GM21786 (cell line): Measurements from ENCODE around the gene MRGPRD.
"Not testable (repeated sequence)": the region's sequence is repeated elsewhere in the genome, so short reads cannot be mapped to it uniquely, and the experiment has no call there.

Source experiments
- ATAC-seq: cut with Tn5 transposase; IDR thresholded peaks from one replicate; pipeline ENCODE4 v1.9.1; 2021; ENCODE audit not compliant: unreplicated experiment

MRGPRD gene

DNA sequence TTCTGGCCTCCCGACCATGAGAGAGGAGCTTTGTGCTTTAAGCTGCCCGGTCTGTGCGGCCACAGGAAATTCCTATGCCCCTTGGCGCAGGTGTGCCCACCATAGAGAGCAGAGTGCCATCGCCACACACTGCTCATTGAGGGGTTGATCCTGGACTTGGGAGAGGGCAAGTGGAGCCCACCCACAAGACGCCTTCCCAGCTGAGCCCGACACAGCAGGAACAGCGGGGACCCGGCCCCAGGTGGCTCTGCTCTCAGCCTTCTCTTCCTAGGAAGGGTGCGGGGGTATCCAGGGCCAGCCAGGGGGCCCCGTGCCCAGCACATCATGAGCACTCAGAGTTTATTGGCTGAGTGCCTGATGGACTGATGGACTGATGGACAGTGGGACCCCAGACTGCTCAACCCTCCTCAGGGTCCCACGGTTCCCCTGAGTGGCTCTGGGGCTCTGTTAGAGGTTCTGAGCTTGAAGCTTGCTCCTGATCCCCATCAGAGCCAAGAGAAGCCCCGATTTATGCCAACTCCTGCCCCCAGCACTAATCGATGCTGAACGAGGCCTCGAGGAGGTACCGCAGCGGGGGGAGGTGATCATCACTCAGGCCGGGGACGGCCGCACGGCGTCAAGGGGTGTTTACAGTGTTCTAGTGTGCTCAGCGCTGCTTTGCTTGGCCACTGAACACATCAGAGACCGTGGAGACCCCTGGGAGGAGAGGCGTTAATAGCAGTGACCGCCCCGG, 13.5 kb upstream of the MRGPRD start:
- ATAC-seq = no peak

DNA sequence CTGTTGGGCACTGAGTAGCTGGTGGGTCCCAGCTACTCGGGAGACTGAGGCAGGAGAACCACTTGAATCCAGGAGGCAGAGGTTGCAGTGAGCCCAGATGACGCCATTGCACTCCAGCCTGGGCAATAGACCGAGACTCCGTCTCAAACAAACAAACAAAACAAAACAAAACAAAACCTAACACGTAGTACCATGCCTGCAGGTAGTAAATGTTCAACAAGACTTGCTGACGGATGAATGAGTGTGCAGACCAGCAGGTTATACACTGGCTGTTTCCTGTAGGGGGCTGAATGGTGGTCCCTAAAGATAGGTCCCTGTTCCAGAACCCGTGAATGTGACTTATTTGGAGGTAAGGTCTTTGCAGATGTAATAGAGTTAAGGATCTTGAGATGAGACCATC, 12.8 kb upstream of the MRGPRD start:
- no peak for ATAC-seq

DNA sequence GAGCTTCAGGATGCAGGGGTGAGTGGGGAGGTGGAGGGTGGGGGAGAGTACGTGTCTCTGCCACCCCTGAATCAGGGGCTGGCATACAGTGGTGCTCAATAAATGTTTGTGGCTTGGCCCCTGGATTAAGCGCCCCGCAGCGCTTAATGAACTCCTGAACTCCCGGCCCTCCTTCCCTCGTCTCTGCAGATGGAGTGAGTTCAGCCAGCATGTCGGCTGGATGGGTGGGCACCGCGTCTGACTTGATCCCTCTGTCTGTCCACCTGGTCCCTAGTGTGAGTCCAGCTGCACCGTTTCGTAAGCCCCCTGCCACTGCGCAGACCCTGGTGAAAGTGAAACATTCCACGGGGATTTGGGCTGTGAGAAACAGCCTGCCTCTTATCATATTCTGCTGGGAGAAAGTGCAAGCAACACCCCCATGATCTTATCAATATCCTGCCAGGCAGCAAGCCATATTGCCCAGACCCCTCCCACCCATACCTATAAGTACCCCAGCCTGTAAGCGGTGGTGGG, 12.0 kb upstream of the MRGPRD start:
- no peak for ATAC-seq

DNA sequence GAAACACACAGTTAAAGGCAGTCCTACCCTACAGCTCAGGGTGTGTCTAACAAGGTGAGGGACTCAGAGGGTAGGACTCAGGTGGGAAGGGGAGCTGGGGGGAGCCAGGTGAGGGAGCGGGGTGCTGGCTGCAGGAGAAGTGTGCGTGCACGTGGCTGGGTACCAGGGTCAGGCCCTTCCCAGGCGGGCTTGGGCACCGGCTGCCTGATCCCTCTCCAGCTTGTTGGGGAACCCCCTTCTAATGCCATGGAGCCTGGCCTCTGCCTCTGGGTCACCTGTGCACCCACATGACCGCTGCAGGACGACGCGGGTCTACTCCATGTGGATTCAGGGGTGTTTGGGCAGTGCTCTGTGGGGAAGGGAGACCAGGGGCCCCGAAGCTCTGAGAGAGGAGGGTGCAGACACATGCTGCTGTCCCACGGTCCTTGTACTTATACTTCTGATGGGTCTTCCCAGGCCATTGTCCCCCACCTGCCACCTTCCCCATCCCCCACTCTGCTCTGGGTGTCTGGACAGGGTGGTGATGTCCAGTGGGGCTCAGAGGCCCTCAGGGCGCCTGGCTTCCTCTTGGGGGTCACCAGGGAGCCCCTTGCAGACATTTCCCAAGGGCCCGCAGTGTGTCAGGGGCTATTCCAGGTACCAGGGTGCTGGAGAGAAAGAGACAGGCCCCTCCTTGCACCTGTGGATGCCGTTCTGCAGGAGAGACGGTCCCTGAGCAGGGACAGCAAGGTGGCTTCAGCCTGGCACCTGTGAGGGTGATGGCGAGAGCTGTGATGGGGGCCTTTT, 10.4 kb upstream of the MRGPRD start:
- ATAC-seq = no peak

DNA sequence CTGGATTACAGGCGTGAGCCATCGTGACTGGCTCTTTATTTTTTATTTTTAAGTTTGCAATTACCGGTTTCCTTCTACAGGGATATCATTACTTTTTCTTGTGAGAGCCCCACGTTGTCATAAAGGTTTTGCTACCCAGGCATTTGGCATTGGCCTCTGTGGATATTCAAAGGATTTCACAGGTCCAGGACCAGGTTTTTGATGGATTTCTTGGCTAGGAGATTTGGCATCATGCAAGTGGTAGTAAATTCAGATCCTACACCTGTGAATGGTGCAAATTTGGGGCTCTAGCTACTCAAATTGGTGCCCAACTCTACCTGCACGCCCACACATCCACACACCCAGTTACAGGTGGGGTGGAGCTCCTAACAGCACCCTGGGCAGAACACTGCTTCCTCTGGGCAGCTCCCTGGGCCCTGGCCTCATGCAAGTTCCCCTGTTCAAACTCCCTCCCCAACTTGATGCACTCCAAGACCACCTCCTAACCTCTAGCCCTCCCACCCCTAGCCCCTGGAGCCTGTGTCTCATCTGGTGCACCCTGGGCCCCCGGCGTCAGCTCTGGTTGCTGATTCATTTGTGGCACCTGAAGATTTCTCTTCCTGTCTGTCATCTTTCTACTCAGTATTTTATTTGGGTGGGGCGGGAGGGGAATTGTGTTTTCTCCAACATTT, 9.3 kb upstream of the MRGPRD start:
- ATAC-seq = no peak

DNA sequence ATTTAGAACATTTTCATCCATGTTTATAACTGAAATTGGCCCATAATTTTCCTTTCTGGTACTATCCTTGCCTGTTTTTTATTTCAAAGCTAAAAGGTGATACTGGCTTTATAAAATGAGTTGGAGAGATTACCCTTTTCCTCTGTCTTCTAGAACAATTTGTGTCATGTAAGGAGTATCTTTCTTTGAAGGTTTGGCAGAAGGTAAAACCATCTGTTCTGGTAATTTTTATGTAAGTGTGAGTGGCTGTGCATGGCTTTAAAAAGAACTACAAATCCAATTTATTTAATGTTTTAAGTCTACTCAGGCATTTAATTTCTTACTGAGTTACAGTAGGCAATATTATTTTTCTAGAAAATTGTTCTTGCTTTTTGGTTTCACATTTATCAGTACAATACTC, 7.7 kb upstream of the MRGPRD start:
- no peak for ATAC-seq

DNA sequence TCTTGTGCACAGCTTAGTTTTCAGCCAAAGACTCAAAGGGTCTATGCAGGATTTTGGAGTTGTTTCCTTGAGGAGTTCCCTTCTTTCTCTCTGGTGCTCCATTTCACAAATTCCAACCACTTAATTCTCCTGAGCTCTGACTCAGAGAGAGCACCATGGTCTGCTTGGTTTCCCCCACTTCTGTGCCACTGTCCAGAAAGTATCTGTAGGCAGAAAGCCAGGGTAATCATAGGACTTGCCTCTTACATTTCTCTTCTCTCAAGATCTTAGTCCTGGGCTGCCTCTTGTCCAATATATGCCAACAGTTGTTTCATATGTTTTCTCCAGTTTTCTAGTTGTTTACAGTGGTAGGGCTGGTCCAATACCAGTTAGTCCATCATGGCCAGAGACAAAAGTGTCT, 6.4 kb upstream of the MRGPRD start:
- no peak for ATAC-seq

DNA sequence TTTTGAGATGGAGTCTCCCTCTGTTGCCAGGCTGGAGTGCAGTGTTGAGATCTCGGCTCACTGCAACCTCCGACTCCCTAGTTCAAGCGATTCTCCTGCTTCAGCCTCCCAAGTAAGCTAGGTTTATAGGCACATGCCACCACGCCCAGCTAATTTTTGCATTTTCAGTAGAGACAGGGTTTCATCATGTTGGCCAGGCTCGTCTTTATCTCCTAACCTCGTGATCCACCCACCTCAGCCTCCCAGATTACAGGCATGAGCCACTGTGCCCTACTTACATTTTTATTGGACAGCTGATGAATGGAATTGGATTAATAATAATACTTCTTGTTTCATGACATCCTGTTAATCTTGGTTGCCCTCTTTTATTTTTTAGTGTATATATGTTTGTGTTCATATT, 3.0 kb upstream of the MRGPRD start:
- ATAC-seq = no peak

DNA sequence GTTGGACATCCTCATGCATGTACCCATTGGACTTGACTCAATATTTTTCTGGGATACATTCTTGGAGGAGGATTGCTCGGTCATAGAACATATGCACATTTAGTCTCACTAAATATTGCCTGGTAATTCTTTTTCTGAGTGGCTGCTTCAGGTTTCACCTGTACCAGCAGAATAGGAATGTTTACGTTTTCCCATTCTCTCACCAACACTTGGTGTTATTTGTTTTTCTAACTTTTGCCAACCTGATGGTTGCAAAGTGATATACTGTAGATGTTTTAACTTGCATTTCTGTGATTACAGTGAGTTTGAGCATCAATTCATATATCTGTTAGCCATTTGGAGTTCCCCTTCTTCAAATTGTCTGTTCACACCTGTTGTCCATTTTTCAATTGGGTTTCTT, 1.3 kb upstream of the MRGPRD start:
- ATAC-seq = no peak

DNA sequence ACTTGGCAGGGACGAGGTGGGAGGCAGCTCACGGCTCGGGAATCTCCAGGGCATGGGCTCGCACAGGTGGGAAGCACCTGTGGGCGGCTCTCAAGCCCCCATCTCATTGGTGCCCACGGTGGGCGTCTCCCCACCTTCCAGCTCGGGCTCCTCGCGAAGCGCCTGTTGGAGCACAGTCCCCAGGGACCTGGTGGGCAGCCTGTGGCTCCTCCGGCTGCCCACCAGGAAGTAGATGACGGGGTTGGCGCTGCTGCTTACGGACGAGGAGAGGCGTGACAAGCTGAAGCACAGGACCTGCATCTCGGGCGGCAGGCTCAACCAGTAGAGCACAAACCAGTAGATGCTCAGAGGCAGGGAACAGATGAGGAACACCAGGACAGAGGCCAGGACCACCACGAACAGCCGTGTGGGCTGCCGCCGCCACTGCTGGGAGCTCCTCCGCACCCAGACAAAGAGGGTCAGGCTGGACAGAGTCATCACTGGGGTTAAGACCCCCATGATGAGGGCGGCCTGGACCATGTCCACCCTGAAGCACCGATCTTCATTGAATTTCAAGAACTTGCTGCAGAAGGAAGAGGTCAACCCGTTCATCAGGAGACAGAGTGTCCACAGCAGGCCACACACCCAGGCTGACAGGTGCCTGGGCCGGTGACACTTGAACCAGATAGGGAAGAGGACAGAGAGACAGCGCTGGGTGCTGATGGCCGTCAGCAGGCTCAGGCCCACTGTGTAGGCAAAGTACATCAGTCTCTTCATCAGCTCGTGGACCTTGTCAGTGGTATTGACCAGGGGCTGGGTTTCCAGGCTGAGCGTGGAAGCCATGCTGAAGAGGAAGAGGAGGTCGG, 633 bp downstream of the MRGPRD start:
- ATAC-seq = no peak

DNA sequence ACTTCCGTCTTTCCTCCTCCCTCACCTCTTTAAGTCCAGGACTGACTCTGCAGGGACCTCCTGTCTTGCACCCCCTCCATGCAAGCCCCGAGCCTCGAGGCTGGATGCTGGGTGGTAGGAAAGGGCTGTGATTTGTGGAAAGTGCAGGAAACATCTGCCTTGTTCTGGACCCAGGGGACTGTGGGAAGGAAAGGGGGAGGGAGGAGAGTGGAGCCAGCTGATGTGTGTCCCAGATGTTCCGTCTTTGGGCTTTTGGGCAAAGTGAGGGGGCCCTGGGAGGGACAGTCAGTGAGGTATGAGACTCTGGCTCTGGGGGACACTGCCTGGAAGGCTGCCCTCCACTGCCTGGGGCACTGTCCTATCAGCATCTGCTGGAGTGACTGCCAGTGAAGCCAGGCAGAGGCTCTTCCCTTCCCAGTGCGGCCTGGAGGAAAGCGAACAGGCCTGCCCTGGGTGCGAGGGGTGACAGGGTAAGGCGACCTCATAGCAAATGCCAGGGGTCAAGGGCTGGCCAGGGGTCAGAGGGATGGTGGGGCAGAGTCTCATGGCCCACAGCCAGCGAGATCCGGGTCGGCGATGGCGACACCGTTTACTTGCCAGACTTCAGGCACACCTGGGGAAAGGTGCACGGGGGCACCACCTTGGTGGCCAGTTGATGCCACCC, 1.7 kb downstream of the MRGPRD start:
- no peak for ATAC-seq

DNA sequence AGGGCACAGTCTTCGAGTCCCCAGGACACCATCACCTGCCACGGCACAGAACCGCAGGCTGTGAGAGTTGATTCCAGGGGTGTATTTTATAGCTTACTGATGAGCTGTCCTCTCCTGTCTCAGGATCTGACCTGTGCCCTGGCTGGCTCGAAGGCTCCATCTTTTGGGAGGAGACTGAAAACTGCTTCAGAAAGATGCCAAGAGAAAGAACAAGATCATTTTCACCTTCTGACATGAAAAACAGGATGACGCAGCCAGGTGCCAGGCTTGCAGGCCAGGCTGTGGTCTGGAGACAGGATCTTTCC, 2.2 kb downstream of the MRGPRD start:
- no peak for ATAC-seq

DNA sequence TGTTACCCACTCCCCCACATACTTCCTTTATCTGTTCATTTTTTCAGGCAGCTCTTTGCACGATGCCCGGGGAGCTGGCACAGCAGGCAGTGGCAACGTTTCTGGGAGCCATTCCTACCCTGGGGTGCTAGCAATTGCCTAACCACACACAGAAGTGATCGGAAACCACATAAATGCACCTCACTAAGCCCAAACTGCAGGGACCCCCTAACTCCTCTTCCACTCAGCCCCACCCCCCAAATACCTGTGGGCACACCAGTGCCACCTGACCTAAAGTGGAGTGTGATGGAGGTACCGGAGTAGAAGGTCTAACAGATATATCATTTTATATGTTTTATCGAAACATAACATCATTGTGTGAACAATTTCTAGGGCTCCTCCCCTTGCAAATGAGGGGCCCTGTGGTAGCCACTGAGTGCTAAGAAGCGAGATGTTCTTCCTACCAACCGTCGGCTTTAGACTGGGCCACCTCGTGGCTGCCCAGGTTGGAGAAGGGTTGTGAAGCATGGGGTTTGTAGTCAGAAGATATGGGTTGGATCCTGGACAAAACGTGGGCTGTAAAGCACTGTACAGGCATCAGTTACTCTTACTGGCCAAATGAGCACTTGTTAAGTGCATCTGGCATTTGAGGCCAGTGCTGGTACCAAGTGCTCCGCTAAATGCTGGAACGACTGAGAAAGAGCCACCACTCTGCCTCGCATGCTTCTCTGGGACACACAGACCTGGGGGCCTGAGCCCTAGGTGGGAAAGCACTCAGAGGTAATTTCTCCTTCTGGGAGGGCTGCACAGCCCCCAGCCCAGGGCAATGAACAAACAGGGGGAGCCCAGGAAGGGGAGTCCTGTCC, 2.8 kb downstream of the MRGPRD start:
- no peak for ATAC-seq

DNA sequence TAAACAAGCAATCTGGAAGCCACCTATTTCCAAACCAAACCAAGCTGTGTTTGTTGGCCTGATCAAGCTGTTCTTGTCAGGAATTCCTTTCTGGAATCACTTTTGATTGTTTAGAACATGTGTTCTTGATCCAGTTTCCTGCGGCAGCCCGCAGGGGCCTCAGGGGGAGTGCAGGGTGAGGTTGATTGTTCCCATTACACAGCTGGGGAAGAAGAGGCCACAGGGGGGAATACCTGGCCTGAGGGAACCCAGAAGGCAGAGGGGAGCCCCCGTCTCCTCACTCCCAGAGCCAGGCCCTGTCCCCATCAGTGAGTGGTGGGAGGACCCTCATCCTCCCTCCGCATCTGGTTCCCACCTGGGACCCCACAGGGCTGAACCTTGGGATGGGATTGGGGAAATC, 4.2 kb downstream of the MRGPRD start:
- no peak for ATAC-seq

DNA sequence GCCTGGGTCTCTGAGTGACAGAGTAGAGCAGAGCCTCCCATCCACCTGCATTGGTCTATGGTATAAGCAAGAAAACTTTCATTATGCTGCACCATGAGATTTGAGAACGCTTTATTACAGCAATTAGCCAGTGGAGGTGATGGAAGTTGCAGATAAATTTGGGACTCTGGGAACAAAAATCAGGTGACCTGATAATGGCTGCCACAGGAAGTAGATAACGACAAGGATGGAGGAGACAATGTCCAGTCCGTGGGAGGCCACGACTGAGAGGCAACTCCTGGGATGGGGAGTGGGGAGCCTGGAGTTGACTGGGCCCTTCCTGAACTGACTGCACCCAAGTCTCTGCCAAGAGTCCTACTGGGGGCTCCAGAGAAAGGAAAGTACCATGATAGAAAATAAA, 4.7 kb downstream of the MRGPRD start:
- no peak for ATAC-seq

DNA sequence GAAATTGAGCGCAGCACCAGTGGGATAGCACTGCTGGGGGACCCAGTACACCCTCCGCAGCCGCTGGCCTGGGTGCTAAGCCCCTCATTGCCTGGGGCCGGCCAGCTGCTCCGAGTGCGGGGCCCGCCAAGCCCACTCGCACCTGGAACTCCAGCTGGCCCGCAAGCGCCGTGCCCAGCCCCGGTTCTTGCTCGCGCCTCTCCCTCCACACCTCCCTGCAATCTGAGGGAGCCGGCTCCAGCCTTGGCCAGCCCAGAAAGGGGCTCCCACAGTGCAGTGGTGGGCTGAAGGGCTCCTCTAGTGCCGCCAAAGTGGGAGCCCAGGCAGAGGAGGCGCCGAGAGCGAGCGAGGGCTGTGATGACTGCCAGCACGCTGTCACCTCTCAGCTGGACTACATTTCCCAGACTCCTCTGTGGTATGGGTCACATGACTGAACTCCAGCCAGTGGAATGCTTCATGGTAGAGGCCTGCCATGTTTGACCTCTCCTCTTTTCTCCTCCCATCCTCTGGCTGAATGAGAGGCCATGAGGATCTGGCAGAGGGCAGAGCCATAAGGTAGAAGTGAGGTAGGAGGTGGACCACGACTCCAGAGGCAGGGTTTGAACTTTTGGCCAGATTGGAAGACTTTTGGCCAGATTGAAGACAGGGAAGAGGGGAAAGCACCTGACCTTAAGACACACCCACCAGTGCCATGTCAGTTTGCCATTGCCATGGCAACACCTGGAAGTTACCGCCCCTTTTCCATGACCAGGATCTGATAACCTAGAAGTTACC, 6.2 kb downstream of the MRGPRD start:
- no peak for ATAC-seq

DNA sequence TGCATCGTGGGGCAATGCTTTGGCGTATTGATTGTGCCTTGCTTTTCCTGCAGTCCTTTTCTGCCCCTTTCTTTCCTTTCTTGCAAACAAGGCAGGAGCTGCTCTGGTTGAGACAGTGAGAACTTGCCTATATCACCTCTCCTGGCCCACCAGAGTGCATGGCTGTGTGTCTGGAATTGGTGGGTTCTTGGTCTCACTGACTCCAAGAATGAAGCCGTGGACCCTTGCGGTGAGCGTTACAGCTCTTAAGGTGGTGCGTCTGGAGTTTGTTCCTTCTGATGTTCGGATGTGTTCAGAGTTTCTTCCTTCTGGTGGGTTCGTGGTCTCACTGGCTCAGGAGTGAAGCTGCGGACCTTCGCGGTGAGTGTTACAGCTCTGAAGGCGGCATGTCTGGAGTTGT, 7.1 kb downstream of the MRGPRD start:
- ATAC-seq = not testable (repeated sequence)

DNA sequence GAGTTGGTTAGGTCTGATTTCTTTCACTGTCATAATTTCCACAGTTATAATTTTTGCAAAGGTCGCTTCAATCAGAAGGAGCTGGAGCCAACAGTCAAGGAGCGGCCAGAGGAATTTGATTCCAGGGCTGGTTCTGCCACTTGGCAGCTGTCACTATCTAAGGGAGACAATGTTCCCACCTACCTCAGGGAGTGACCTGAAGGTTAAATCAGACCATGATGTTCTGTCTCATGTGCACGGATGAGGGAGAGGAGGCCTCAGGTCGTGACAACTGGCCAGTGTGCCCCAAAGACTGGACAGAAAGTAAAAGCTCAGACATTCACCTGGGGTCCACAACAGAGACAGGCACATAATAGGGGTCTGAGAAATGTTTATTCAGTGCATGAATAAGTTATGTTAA, 7.6 kb downstream of the MRGPRD start:
- no peak for ATAC-seq
